Measurements from ENCODE around the gene SPRYD3.

DNA sequence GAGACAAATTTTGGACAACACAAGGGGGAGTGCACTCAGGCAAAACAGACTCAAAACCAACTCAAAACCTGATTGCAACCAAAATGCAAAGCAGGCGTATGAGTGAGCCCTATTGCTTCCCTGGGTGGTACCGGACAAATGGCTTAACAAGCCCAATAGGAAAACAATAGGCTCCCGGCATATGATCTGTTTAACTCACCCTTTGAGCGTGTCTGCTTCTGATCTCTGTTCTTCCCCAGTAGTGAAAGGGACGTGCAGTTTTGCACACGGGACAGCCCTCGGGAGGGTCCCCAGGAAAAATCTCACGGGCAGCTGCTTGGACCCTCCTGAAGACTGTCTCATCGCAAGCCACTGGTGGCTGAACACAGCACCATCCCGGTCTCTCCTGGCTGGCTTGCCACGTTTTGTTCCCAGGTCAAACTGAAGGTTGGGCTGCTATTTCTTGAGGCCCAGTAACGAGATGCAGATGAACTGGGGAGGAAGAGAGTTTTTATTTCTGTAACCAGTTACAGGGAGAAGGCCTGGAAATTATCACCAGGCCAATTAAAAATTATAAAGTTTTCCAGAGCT, 34.0 kb upstream of the SPRYD3 start:
- TF ChIP-seq RAD21 (IDR thresholded peaks at IDR 0.05; ENCODE audit: low read depth) (no peak), ZNF274 (IDR thresholded peaks at IDR 0.05; ENCODE audit: low read depth, low read length) (no peak), EZH2 (IDR thresholded peaks at IDR 0.05) (no peak), CBX3 (IDR thresholded peaks at IDR 0.05; ENCODE audit: low read depth) (no peak), POLR2AphosphoS5 (IDR thresholded peaks at IDR 0.05; ENCODE audit: low read depth, low read length) (no peak), FOSL1 (IDR thresholded peaks at IDR 0.05; ENCODE audit: low read depth) (no peak), POLR2A (IDR thresholded peaks at IDR 0.05; ENCODE audit: borderline replicate concordance, extremely low read depth, insufficient read depth, insufficient read length) (no peak), CEBPB (IDR thresholded peaks at IDR 0.05; ENCODE audit: low read depth) (no peak), SIN3A (IDR thresholded peaks at IDR 0.05; ENCODE audit: low read depth) (no peak)
- TF ChIP-seq, protein P1, sequence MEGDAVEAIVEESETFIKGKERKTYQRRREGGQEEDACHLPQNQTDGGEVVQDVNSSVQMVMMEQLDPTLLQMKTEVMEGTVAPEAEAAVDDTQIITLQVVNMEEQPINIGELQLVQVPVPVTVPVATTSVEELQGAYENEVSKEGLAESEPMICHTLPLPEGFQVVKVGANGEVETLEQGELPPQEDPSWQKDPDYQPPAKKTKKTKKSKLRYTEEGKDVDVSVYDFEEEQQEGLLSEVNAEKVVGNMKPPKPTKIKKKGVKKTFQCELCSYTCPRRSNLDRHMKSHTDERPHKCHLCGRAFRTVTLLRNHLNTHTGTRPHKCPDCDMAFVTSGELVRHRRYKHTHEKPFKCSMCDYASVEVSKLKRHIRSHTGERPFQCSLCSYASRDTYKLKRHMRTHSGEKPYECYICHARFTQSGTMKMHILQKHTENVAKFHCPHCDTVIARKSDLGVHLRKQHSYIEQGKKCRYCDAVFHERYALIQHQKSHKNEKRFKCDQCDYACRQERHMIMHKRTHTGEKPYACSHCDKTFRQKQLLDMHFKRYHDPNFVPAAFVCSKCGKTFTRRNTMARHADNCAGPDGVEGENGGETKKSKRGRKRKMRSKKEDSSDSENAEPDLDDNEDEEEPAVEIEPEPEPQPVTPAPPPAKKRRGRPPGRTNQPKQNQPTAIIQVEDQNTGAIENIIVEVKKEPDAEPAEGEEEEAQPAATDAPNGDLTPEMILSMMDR (IDR thresholded peaks at IDR 0.05 in 2 of 3, conservative IDR thresholded peaks at IDR 0.05 in 1 of 3; ENCODE audit: borderline replicate concordance in 1 of 3, insufficient read depth in 1 of 3, low read depth in 2 of 3, low read length in 2 of 3): no peak
- TF ChIP-seq, protein P2, sequence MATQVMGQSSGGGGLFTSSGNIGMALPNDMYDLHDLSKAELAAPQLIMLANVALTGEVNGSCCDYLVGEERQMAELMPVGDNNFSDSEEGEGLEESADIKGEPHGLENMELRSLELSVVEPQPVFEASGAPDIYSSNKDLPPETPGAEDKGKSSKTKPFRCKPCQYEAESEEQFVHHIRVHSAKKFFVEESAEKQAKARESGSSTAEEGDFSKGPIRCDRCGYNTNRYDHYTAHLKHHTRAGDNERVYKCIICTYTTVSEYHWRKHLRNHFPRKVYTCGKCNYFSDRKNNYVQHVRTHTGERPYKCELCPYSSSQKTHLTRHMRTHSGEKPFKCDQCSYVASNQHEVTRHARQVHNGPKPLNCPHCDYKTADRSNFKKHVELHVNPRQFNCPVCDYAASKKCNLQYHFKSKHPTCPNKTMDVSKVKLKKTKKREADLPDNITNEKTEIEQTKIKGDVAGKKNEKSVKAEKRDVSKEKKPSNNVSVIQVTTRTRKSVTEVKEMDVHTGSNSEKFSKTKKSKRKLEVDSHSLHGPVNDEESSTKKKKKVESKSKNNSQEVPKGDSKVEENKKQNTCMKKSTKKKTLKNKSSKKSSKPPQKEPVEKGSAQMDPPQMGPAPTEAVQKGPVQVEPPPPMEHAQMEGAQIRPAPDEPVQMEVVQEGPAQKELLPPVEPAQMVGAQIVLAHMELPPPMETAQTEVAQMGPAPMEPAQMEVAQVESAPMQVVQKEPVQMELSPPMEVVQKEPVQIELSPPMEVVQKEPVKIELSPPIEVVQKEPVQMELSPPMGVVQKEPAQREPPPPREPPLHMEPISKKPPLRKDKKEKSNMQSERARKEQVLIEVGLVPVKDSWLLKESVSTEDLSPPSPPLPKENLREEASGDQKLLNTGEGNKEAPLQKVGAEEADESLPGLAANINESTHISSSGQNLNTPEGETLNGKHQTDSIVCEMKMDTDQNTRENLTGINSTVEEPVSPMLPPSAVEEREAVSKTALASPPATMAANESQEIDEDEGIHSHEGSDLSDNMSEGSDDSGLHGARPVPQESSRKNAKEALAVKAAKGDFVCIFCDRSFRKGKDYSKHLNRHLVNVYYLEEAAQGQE (IDR thresholded peaks at IDR 0.05; ENCODE audit: low read depth): no peak
